Mesendoderm (in vitro differentiated cells): ENCODE data around the gene LRRC46.

ENCODE experiments used
- DNase-seq: peaks from one replicate; pipeline ENCODE4 v3.0.0; 2013
- H2AK5ac ChIP-seq: 2 replicates; pipeline ENCODE4 v1.6.1; 2013; ENCODE audit warnings: low read length, inconsistent platforms
- H2BK120ac ChIP-seq: 2 replicates; pipeline ENCODE4 v1.6.1; 2013; ENCODE audit warnings: low read depth, mild to moderate bottlenecking, low read length, moderate library complexity, mixed read lengths
- H2BK15ac ChIP-seq: replicated peaks from 2 replicates; pipeline ENCODE4 v1.6.1; 2013; ENCODE audit warnings: low read depth, mild to moderate bottlenecking, moderate library complexity
- H2BK5ac ChIP-seq: 2 replicates; pipeline ENCODE4 v1.6.1; 2013; ENCODE audit warnings: low read length, inconsistent platforms
- H3K18ac ChIP-seq: 2 replicates; pipeline ENCODE4 v1.6.1; 2013; ENCODE audit warnings: mild to moderate bottlenecking, low read length, mixed read lengths
- H3K23ac ChIP-seq: one replicate; pipeline ENCODE4 v1.6.1; 2013; ENCODE audit warnings: low read length
- H3K27ac ChIP-seq: 2 replicates; pipeline ENCODE4 v1.5.1; 2013; ENCODE audit warnings: low read depth, mild to moderate bottlenecking, inconsistent platforms, low read length, moderate library complexity
- H3K27me3 ChIP-seq: 2 replicates; pipeline ENCODE4 v1.6.1; 2013; ENCODE audit warnings: low read length, control low read depth, mild to moderate bottlenecking, inconsistent platforms; ENCODE audit not compliant: insufficient read depth, poor library complexity
- H3K36me3 ChIP-seq: 2 replicates; pipeline ENCODE4 v1.6.1; 2013; ENCODE audit warnings: low read length, inconsistent platforms; ENCODE audit not compliant: control insufficient read depth, insufficient read depth
- H3K4ac ChIP-seq: one replicate; pipeline ENCODE4 v1.6.1; 2013; ENCODE audit warnings: low read depth, mild to moderate bottlenecking, low read length, moderate library complexity
- H3K4me1 ChIP-seq: 2 replicates; pipeline ENCODE4 v1.6.1; 2013; ENCODE audit warnings: low read depth, low read length, inconsistent platforms; ENCODE audit not compliant: control insufficient read depth
- H3K4me2 ChIP-seq: 2 replicates; pipeline ENCODE4 v1.6.1; 2013; ENCODE audit warnings: low read length
- H3K4me3 ChIP-seq: 2 replicates; pipeline ENCODE4 v1.5.1; 2013; ENCODE audit warnings: mild to moderate bottlenecking, low read length
- H3K56ac ChIP-seq: one replicate; pipeline ENCODE4 v1.6.1; 2013; ENCODE audit warnings: low read length
- H3K79me1 ChIP-seq: 2 replicates; pipeline ENCODE4 v1.6.1; 2013; ENCODE audit warnings: low read length, inconsistent platforms
- H3K79me2 ChIP-seq: 2 replicates; pipeline ENCODE4 v1.6.1; 2013; ENCODE audit warnings: mild to moderate bottlenecking, low read length; ENCODE audit not compliant: control insufficient read depth, insufficient read depth
- H3K9ac ChIP-seq: 2 replicates; pipeline ENCODE4 v1.6.1; 2013; ENCODE audit warnings: low read length, inconsistent platforms
- H4K5ac ChIP-seq: one replicate; pipeline ENCODE4 v1.6.1; 2013; ENCODE audit warnings: low read length
- H4K8ac ChIP-seq: one replicate; pipeline ENCODE4 v1.6.1; 2013; ENCODE audit warnings: low read depth, mild to moderate bottlenecking, control low read depth, low read length, moderate library complexity
- WGBS: extraction: QIAGEN DNeasy Blood & Tissue Kit; methylation state at CpG from one replicate; pipeline ENCODE4 v1.1.7; 2013; ENCODE audit warnings: low lambda C conversion rate, missing lambda C conversion rate; ENCODE audit not compliant: insufficient coverage; ENCODE audit errors: extremely low coverage; 5-methylcytosine and 5-hydroxymethylcytosine counted together

Gene LRRC46

DNA sequence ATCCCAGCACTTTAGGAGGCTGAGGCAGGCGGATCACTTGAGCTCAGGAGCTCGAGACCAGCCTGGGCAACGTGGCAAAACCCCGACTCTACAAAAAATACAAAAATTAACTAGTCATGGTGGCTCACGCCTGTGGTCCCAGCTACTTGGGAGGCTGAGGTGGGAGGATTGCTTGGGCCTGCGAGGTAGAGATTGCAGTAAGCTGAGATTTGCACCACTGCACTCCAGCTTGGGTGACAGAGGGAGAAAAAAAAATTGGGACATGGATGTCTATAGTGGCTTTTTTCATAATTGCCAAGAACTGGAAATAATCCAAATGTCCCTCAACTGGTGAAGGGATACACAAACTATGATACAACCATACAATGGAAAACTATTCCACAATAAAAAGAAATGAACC lies 38.5 kb upstream of the LRRC46 start:
- Histone ChIP-seq H3K9ac (no peak overlapping the region), H3K27me3 (peaks cover 14% of the 10 kb centered on the region), H3K27ac (no peak overlapping the region), H2AK5ac (no peak overlapping the region), H4K8ac (no peak overlapping the region), H2BK120ac (no peak overlapping the region), H2BK15ac (no peak overlapping the region), H3K56ac (no peak overlapping the region), H3K4me3 (no peak overlapping the region), H3K79me1 (no peaks in the 10 kb centered on the region), H3K18ac (no peak overlapping the region), H3K79me2 (no peaks in the 10 kb centered on the region), H3K4me2 (no peak overlapping the region), H2BK5ac (no peak overlapping the region), H4K5ac (no peak overlapping the region), H3K36me3 (no peaks in the 10 kb centered on the region), H3K23ac (no peak overlapping the region), H3K4ac (no peak overlapping the region), H3K4me1 (no peaks in the 10 kb centered on the region)
- WGBS, result no CpG with 5 or more reads among the region's 6 CpGs
- DNase-seq, result no peak

DNA sequence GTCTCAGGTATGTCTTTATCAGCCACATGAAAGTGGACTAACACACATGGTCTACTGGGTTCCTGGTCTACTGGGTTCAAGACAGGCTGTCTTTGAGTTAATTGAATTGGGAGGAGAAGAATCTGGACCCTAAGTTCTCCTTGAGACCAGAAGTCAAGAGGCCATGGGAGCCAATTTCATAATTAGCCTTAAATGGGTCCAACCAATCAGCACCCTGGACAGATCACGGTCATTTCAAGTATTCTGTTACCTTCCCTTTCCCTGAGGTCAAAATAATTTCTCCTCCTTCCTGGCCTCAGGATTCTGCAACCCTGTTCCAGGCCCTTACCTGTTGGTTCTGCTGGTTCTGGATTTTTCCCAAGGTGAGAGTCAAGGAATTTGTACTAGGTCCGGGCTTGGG lies 33.7 kb upstream of the LRRC46 start:
- DNase-seq, result peak; percentile 18

GRCh38 chr17:47800686-47801085 lies 30.8 kb upstream of the LRRC46 start:
- H3K4me1 ChIP-seq, result no peaks in the 10 kb centered on the region
- no peaks in the 10 kb centered on the region for H3K79me2 ChIP-seq
- H3K27me3 ChIP-seq, result no peaks in the 10 kb centered on the region
- no peak overlapping the region for H3K23ac ChIP-seq
- no peaks in the 10 kb centered on the region for H3K79me1 ChIP-seq
- no peak overlapping the region for H3K4me2 ChIP-seq
- no peak overlapping the region for H3K27ac ChIP-seq
- DNase-seq, result no peak
- no peak overlapping the region for H2BK120ac ChIP-seq
- no peak overlapping the region for H2BK5ac ChIP-seq
- no peak overlapping the region for H3K4ac ChIP-seq
- H3K9ac ChIP-seq, result no peak overlapping the region
- WGBS, result no CpG with 5 or more reads among the region's 12 CpGs
- no peak overlapping the region for H4K8ac ChIP-seq
- no peak overlapping the region for H3K18ac ChIP-seq
- H4K5ac ChIP-seq, result no peak overlapping the region
- no peak overlapping the region for H3K4me3 ChIP-seq
- H3K36me3 ChIP-seq, result no peaks in the 10 kb centered on the region
- no peak overlapping the region for H2BK15ac ChIP-seq
- no peak overlapping the region for H2AK5ac ChIP-seq
- no peak overlapping the region for H3K56ac ChIP-seq

More for the DNA sequence above, 33.7 kb upstream of the LRRC46 start:
- no peak overlapping the region for H3K9ac ChIP-seq
- H3K27ac ChIP-seq, result no peak overlapping the region
- no CpG with 5 or more reads among the region's 2 CpGs for whole genome bisulfite sequencing
- no peaks in the 10 kb centered on the region for H3K36me3 ChIP-seq
- H3K23ac ChIP-seq, result no peak overlapping the region
- H2BK120ac ChIP-seq, result no peak overlapping the region
- no peaks in the 10 kb centered on the region for H3K79me2 ChIP-seq
- no peak overlapping the region for H2AK5ac ChIP-seq
- H4K8ac ChIP-seq, result no peak overlapping the region
- H3K4me3 ChIP-seq, result no peak overlapping the region
- H3K18ac ChIP-seq, result no peak overlapping the region
- no peaks in the 10 kb centered on the region for H3K4me1 ChIP-seq
- no peak overlapping the region for H2BK15ac ChIP-seq
- no peaks in the 10 kb centered on the region for H3K79me1 ChIP-seq
- no peaks in the 10 kb centered on the region for H3K27me3 ChIP-seq
- H2BK5ac ChIP-seq, result no peak overlapping the region
- no peak overlapping the region for H4K5ac ChIP-seq
- no peak overlapping the region for H3K4ac ChIP-seq
- H3K56ac ChIP-seq, result no peak overlapping the region
- H3K4me2 ChIP-seq, result no peak overlapping the region

DNA sequence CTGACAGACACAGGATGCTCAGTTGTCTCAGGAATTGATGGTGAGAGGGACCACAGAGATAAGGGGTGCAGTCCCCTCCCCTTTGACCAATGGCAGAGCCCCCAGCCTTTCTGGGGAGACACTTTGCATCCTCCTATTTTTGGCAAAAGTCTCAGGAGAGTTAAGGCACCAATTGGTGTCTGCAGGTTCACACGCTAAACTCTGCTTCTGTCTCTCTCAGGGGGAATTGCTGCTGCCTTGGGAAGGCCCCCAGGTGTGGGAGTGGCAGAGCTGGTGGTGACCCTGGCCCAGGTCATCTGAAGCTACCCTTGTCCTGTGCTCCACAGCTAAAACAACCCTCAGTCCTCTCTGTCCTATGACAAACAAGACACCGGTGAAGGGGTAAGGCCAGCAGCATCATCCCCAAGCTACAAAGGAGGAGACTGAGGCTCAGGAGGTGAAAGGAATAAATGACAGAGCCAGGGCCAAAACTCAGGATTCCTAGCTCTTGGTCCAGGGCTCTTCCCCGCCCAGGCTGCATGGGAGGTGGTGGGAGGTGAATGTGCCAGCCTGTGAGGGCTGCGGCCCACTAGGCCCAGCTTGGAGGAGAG lies 30.2 kb upstream of the LRRC46 start:
- Histone ChIP-seq H3K4me3 (no peak overlapping the region), H3K27ac (no peak overlapping the region), H3K56ac (no peak overlapping the region), H3K27me3 (no peaks in the 10 kb centered on the region), H3K4me2 (no peak overlapping the region), H3K18ac (no peak overlapping the region), H3K79me2 (no peaks in the 10 kb centered on the region), H4K5ac (no peak overlapping the region), H2BK5ac (no peak overlapping the region), H3K23ac (no peak overlapping the region), H3K9ac (no peak overlapping the region), H3K4me1 (no peaks in the 10 kb centered on the region), H2BK120ac (no peak overlapping the region), H2BK15ac (no peak overlapping the region), H3K4ac (no peak overlapping the region), H4K8ac (no peak overlapping the region), H3K36me3 (no peaks in the 10 kb centered on the region), H2AK5ac (no peak overlapping the region), H3K79me1 (no peaks in the 10 kb centered on the region)
- WGBS, result no CpG with 5 or more reads among the region's 4 CpGs
- no peak for DNase-seq

- Histone ChIP-seq H3K27ac (no peak overlapping the region), H3K4me3 (no peak overlapping the region), H4K5ac (no peak overlapping the region), H2BK120ac (no peak overlapping the region), H3K27me3 (no peaks in the 10 kb centered on the region), H3K4me1 (no peaks in the 10 kb centered on the region), H3K36me3 (no peaks in the 10 kb centered on the region), H3K4ac (no peak overlapping the region), H3K79me1 (no peaks in the 10 kb centered on the region), H2BK15ac (no peak overlapping the region), H2BK5ac (no peak overlapping the region), H4K8ac (no peak overlapping the region), H3K9ac (no peak overlapping the region), H3K79me2 (no peaks in the 10 kb centered on the region), H3K23ac (no peak overlapping the region), H3K4me2 (no peak overlapping the region), H2AK5ac (no peak overlapping the region), H3K56ac (no peak overlapping the region), H3K18ac (no peak overlapping the region)
- no CpG with 5 or more reads among the region's 6 CpGs for WGBS
- DNase-seq, result no peak
Measured at GRCh38 chr17:47801906-47802305, 29.6 kb upstream of the LRRC46 start.

- DNase-seq, result peak; percentile 74
Measured at GRCh38 chr17:47802341-47803022, 29.0 kb upstream of the LRRC46 start.

More at GRCh38 chr17:47802341-47803022, 29.0 kb upstream of the LRRC46 start:
- Histone ChIP-seq H3K36me3 (no peaks in the 10 kb centered on the region), H3K79me1 (no peaks in the 10 kb centered on the region), H3K4me1 (no peaks in the 10 kb centered on the region), H3K23ac (no peak overlapping the region), H3K4me3 (no peak overlapping the region), H2BK5ac (no peak overlapping the region), H4K8ac (no peak overlapping the region), H2BK120ac (no peak overlapping the region), H3K79me2 (no peaks in the 10 kb centered on the region), H3K18ac (no peak overlapping the region), H3K4ac (no peak overlapping the region), H3K9ac (no peak overlapping the region), H2BK15ac (no peak overlapping the region), H3K27ac (no peak overlapping the region), H4K5ac (no peak overlapping the region), H3K4me2 (no peak overlapping the region), H3K56ac (no peak overlapping the region), H3K27me3 (no peaks in the 10 kb centered on the region), H2AK5ac (no peak overlapping the region)
- WGBS, result no CpG with 5 or more reads among the region's 9 CpGs
